ENCODE results near the gene SFXN4. TPM values are rescaled to one million over a fixed set of nuclear protein-coding genes. Genes with fewer than 3 reads are reported as not detected.

SFXN4 gene
- 10 to 100 TPM; 36.4 to 40.2 TPM for total RNA-seq

- ATAC-seq (peak; percentile 92 to 95), DNase-seq (ENCODE audit: low spot score in 2 of 2) (peak; percentile 84 to 86)
- no peaks in the 10 kb centered on the region for H3K9me3 Mint-ChIP-seq
- peaks cover 6 to 12% of the 10 kb centered on the region in 2 donors for H3K36me3 Mint-ChIP-seq
- peak within 1 kb of the TSS; percentile 90 to 92 for H3K27ac Mint-ChIP-seq
Measured at GRCh38 chr10:119165171-119166117, at the start of gene SFXN4. Gene SFXN4, minus strand, starts transcription at chr10:119165714. Its CDS starts 67 bp downstream, at chr10:119165647.

GRCh38 chr10:119211625-119212441 lies 46.3 kb upstream of the SFXN4 start:
- Mint-ChIP-seq H3K9me3 (no peaks in the 10 kb centered on the region), H3K36me3 (peaks cover 8 to 11% of the 10 kb centered on the region in 2 donors), H3K27ac (peak overlapping the region; percentile 93 to 98)
- DNase-seq (ENCODE audit: low spot score in 2 of 2): peak in 1 of 2 donors; percentile 52
- ATAC-seq: no peak

GRCh38 chr10:119211176-119211575 lies 45.7 kb upstream of the SFXN4 start:
- DNase-seq (ENCODE audit: low spot score in 2 of 2) (no peak), ATAC-seq (no peak)
- Mint-ChIP-seq H3K27ac (peak overlapping the region; percentile 93 to 98), H3K9me3 (no peaks in the 10 kb centered on the region), H3K36me3 (peaks cover 12 to 15% of the 10 kb centered on the region in 2 donors)

- H3K27ac Mint-ChIP-seq: peak overlapping the region; percentile 93 to 98
- DNase-seq (ENCODE audit: low spot score in 2 of 2) (no peak), ATAC-seq (no peak)
- H3K36me3 Mint-ChIP-seq: peaks cover 14 to 16% of the 10 kb centered on the region in 2 donors
- no peaks in the 10 kb centered on the region for H3K9me3 Mint-ChIP-seq
Measured at GRCh38 chr10:119210633-119211032, 45.1 kb upstream of the SFXN4 start.

GRCh38 chr10:119209736-119210355 lies 44.3 kb upstream of the SFXN4 start:
- ATAC-seq (no peak), DNase-seq (ENCODE audit: low spot score in 2 of 2) (peak in 1 of 2 donors; percentile 54)
- Mint-ChIP-seq H3K36me3 (peaks cover 14 to 16% of the 10 kb centered on the region in 2 donors), H3K9me3 (no peaks in the 10 kb centered on the region), H3K27ac (peak overlapping the region; percentile 90 to 92)

GRCh38 chr10:119209035-119209735 lies 43.7 kb upstream of the SFXN4 start:
- Mint-ChIP-seq H3K9me3 (no peaks in the 10 kb centered on the region), H3K36me3 (peaks cover 14 to 16% of the 10 kb centered on the region in 2 donors), H3K27ac (peak overlapping the region; percentile 90 to 92)
- peak in 1 of 2 donors; percentile 62 for DNase-seq (ENCODE audit: low spot score in 2 of 2)
- ATAC-seq: peak; percentile 53 to 54

- ATAC-seq (peak; percentile 5 to 14), DNase-seq (ENCODE audit: low spot score in 2 of 2) (no peak)
- H3K36me3 Mint-ChIP-seq: peaks cover 14 to 16% of the 10 kb centered on the region in 2 donors
- H3K27ac Mint-ChIP-seq: peak overlapping the region; percentile 90 to 92
- H3K9me3 Mint-ChIP-seq: no peaks in the 10 kb centered on the region
Measured at GRCh38 chr10:119208553-119208940, 43.0 kb upstream of the SFXN4 start.

- DNase-seq (ENCODE audit: low spot score in 2 of 2) (peak; percentile 51 to 69), ATAC-seq (peak; percentile 5 to 13)
- H3K27ac Mint-ChIP-seq: peak overlapping the region; percentile 90 to 92
- peaks cover 13 to 14% of the 10 kb centered on the region in 2 donors for H3K36me3 Mint-ChIP-seq
- no peaks in the 10 kb centered on the region for H3K9me3 Mint-ChIP-seq
Measured at GRCh38 chr10:119207713-119208552, 42.4 kb upstream of the SFXN4 start.

GRCh38 chr10:119207366-119207666 lies 41.8 kb upstream of the SFXN4 start, which contains the start of gene GRK5:
Gene GRK5, plus strand, starts transcription at chr10:119207571. Its CDS starts 347 bp downstream, at chr10:119207918.
- H3K9me3 Mint-ChIP-seq: no peaks in the 10 kb centered on the region
- peak; percentile 94 to 97 for DNase-seq (ENCODE audit: low spot score in 2 of 2)
- peaks cover 7 to 8% of the 10 kb centered on the region in 2 donors for H3K36me3 Mint-ChIP-seq
- peak within 1 kb of the TSS; percentile 90 to 97 for H3K27ac Mint-ChIP-seq
- peak; percentile 80 to 87 for ATAC-seq

- peak; percentile 47 to 50 for ATAC-seq
- peak; percentile 80 to 85 for DNase-seq (ENCODE audit: low spot score in 2 of 2)
- peaks cover 5% of the 10 kb centered on the region in 2 donors for H3K36me3 Mint-ChIP-seq
- H3K27ac Mint-ChIP-seq: peak overlapping the region; percentile 90 to 97
- no peaks in the 10 kb centered on the region for H3K9me3 Mint-ChIP-seq
Measured at GRCh38 chr10:119206603-119207365, 41.3 kb upstream of the SFXN4 start.

- peak in 1 of 2 donors; percentile 47 for DNase-seq (ENCODE audit: low spot score in 2 of 2)
- Mint-ChIP-seq H3K36me3 (peaks cover 5% of the 10 kb centered on the region in 2 donors), H3K27ac (peak overlapping the region; percentile 81 to 97), H3K9me3 (no peaks in the 10 kb centered on the region)
- ATAC-seq: no peak
Measured at GRCh38 chr10:119205894-119206602, 40.5 kb upstream of the SFXN4 start.

GRCh38 chr10:119203006-119203405 lies 37.5 kb upstream of the SFXN4 start:
- no peak overlapping the region for H3K27ac Mint-ChIP-seq
- no peak for ATAC-seq
- no peak for DNase-seq (ENCODE audit: low spot score in 2 of 2)
- H3K36me3 Mint-ChIP-seq: peaks cover 5% of the 10 kb centered on the region in 2 donors
- H3K9me3 Mint-ChIP-seq: no peaks in the 10 kb centered on the region

GRCh38 chr10:119201233-119201632 lies 35.7 kb upstream of the SFXN4 start:
- Mint-ChIP-seq H3K27ac (peak overlapping the region in 1 of 2 donors; percentile 61), H3K9me3 (no peaks in the 10 kb centered on the region), H3K36me3 (peaks cover 2% of the 10 kb centered on the region in 2 donors)
- no peak for DNase-seq (ENCODE audit: low spot score in 2 of 2)
- ATAC-seq: no peak
